ENCODE measurements around the gene ARL4A. TPM values are rescaled to one million over a fixed set of nuclear protein-coding genes. Genes with fewer than 3 reads are reported as not detected.

The ARL4A gene
- total and polyA plus RNA-seq, 9 of the 15 experiments (the other 6 are each of a cell fraction or from before 2014, with no cell fraction given) = 118 to 688 (median 172) TPM

GRCh38 chr7:12730523-12730922 is 43.1 kb downstream of the ARL4A start (continued):
- no peak for TF ChIP-seq HMG20A (CRISPR knock-in tag; conservative IDR thresholded peaks at IDR 0.05)
- no peak for TF ChIP-seq FOXK2 (conservative IDR thresholded peaks at IDR 0.05 in 1 of 2, IDR thresholded peaks at IDR 0.05 in 1 of 2; ENCODE audit: low read depth in 2 of 2)

- peaks cover 46% of the 10 kb centered on the region for H3K79me2 ChIP-seq (ENCODE audit: control insufficient read depth, insufficient read depth, low read length)
- no peaks in the 10 kb centered on the region for H4K20me1 ChIP-seq (replicated peaks; ENCODE audit: control insufficient read depth, insufficient read depth, low read length)
- H2AFZ ChIP-seq (ENCODE audit: low read depth, low read length) = peak overlapping the region; percentile 75
- no peaks in the 10 kb centered on the region; the same call in 1 of the 2 replicates for H3K9me3 ChIP-seq (replicated peaks; ENCODE audit: control insufficient read depth, insufficient read depth, low read depth, low read length)
- ChIA-PET POLR2A (interaction anchor here (1.2 to 1.6 kb wide), 3 partner anchors 18 to 385 kb away, joined by 3 read pairs; no protein-coding TSS in a partner anchor), CTCF (ENCODE audit: low intra/inter-chr PET ratio) (no interaction called here)
- ATAC-seq = peak; percentile 77
- intact Hi-C loops (cut with micrococcal nuclease) (loop anchor here (1.0 to 5.0 kb wide), 4 partner anchors 12 to 384 kb away; partner anchors contain the start of gene ARL4A), in situ Hi-C loops (cut with MboI) (no loop called here)
- peak; percentile 83 for FAIRE-seq
- DNase-seq (ENCODE audit: extremely low read depth in 1 of 4, low spot score in 3 of 4) = peak in 2 of 4 experiments; percentile 64 to 87
- H3K36me3 ChIP-seq (ENCODE audit: control insufficient read depth, insufficient read depth, low read length) = no peaks in the 10 kb centered on the region
- no peaks in the 10 kb centered on the region for H3K27me3 ChIP-seq (ENCODE audit: control insufficient read depth in 2 of 2, insufficient read depth in 2 of 2, low read length in 2 of 2)
- peak overlapping the region; percentile 95 for H3K27ac ChIP-seq (ENCODE audit: extremely low read depth, low read depth, low read length)
- peaks cover 4 to 55% of the 10 kb centered on the region in 2 experiments for H3K4me1 ChIP-seq (replicated peaks in 1 of 2; ENCODE audit: control insufficient read depth in 2 of 2, insufficient read depth in 2 of 2, low read length in 2 of 2)
- H3K4me3 ChIP-seq = no peak overlapping the region
- BruUV-seq (replicated peaks) = no TSS peak
- H3K9me1 ChIP-seq (ENCODE audit: control insufficient read depth, insufficient read depth, low read length) = no peaks in the 10 kb centered on the region
- peak overlapping the region; percentile 68 for H3K4me2 ChIP-seq (ENCODE audit: insufficient read depth, low read length)
- 30% methylated on average over 1 of the region's 1 CpG for WGBS (ENCODE audit: insufficient coverage, low coverage, missing lambda C conversion rate)
- peak overlapping the region in 1 of 2 experiments; percentile 72; a peak in 3 of 4 replicates for H3K9ac ChIP-seq (ENCODE audit: insufficient read depth in 1 of 2, low read depth in 2 of 2, low read length in 2 of 2)
- TF ChIP-seq MAZ (CRISPR knock-in tag; conservative IDR thresholded peaks at IDR 0.05 in 1 of 2, IDR thresholded peaks at IDR 0.05 in 1 of 2) = peak in 1 of 2 experiments; percentile 51; a peak in 2 of 4 replicates
- TF ChIP-seq NFRKB (IDR thresholded peaks at IDR 0.05; ENCODE audit: low read depth) = peak; percentile 70; the same call in 1 of the 2 replicates
- TF ChIP-seq ZNF766 (CRISPR knock-in tag; conservative IDR thresholded peaks at IDR 0.05) = 0 out of 2 replicates have a peak, but pooled peaks have one; percentile 35
- no peak for TF ChIP-seq KDM4B (IDR thresholded peaks at IDR 0.05; ENCODE audit: borderline replicate concordance in 2 of 2, low read depth in 1 of 2)
- TF ChIP-seq TOE1 (IDR thresholded peaks at IDR 0.05; ENCODE audit: borderline replicate concordance) = peak; percentile 17; the same call in 1 of the 2 replicates
- no peak for TF ChIP-seq TOE1 (CRISPR knock-in tag; IDR thresholded peaks at IDR 0.05; ENCODE audit: borderline replicate concordance, low read depth)
- peak; percentile 46; the same call in 1 of the 2 replicates for TF ChIP-seq CC2D1A (IDR thresholded peaks at IDR 0.05)
- TF ChIP-seq ETS1 (conservative IDR thresholded peaks at IDR 0.05; ENCODE audit: control insufficient read depth, low read depth, low read length) = no peak
- no peak for TF ChIP-seq HNRNPK (IDR thresholded peaks at IDR 0.05; ENCODE audit: low read depth, low read length, poor library complexity, severe bottlenecking)
- peak; percentile 93 for TF ChIP-seq MAFG (tag; conservative IDR thresholded peaks at IDR 0.05)
- no peak for TF ChIP-seq GABPB2 (CRISPR knock-in tag; conservative IDR thresholded peaks at IDR 0.05)
- no peak for TF ChIP-seq ZFX (CRISPR knock-in tag; IDR thresholded peaks at IDR 0.05)
- TF ChIP-seq SMAD4 (CRISPR knock-in tag; conservative IDR thresholded peaks at IDR 0.05) = no peak
- TF ChIP-seq ELF4 (CRISPR knock-in tag; IDR thresholded peaks at IDR 0.05) = no peak
- peak; percentile 74 for TF ChIP-seq MAFK (IDR thresholded peaks at IDR 0.05; ENCODE audit: low read length)
- TF ChIP-seq FIP1L1 (IDR thresholded peaks at IDR 0.05; ENCODE audit: low read depth, low read length, poor library complexity, severe bottlenecking) = no peak
- no peak for TF ChIP-seq ZNF75A (CRISPR knock-in tag; IDR thresholded peaks at IDR 0.05)
- TF ChIP-seq ZNF584 (CRISPR knock-in tag; IDR thresholded peaks at IDR 0.05; ENCODE audit: low read depth) = 0 out of 2 replicates have a peak, but pooled peaks have one; percentile 37
These were observed 43.8 kb downstream of the ARL4A start for GRCh38 chr7:12731214-12731656.
